Esophagus muscularis mucosa (tissue), 4 donors: ENCODE measurements around the gene SPINT2. TPM values are rescaled to one million over a fixed set of nuclear protein-coding genes. Genes with fewer than 3 reads are reported as not detected.

Experiments
- DNase-seq: peaks from one replicate; pipeline ENCODE4 v3.0.0-alpha.2; 2017; ENCODE audit errors: extremely low spot score
- H3K27ac ChIP-seq, 4 donors: fragments of 200-600 bp; sonication (generic); replicated peaks in 1 of 4; 1 replicate in 3 of 4; 2 replicates in 1 of 4; pipeline ENCODE4 v1.5.1; 2016 to 2019; ENCODE audit warnings: mild to moderate bottlenecking in 1 of 4
- H3K27me3 ChIP-seq, 4 donors: fragments of 200-600 bp; sonication (generic); one replicate each; pipeline versions ENCODE4 v1.5.1 to v1.6.0; 2016 to 2019
- H3K36me3 ChIP-seq, 4 donors: fragments of 200-600 bp; sonication (generic); one replicate each; pipeline ENCODE4 v1.5.1; 2016 to 2019
- H3K4me1 ChIP-seq, 4 donors: fragments of 200-600 bp; sonication (generic); one replicate each; pipeline ENCODE4 v1.5.1; 2016 to 2019
- H3K4me3 ChIP-seq, 4 donors: fragments of 200-600 bp; sonication (generic); 1 replicate in 2 of 4; 2 replicates in 2 of 4; pipeline ENCODE4 v1.5.1; 2016 to 2019; ENCODE audit warnings: mild to moderate bottlenecking in 4 of 4, moderate library complexity in 1 of 4
- H3K9me3 ChIP-seq, 4 donors: fragments of 200-600 bp; sonication (generic); 1 replicate in 3 of 4; 2 replicates in 1 of 4; pipeline ENCODE4 v1.5.1; 2016 to 2019
- CTCF ChIP-seq, 3 experiments: fragments of 200-600 bp in 2 of 3; fragments of 450-650 bp in 1 of 3; sonication (generic) in 2 of 3; IDR thresholded peaks; one replicate each; pipeline ENCODE4 v1.5.1; 2017 to 2019; ENCODE audit warnings: antibody characterized with exemption in 3 of 3, mild to moderate bottlenecking in 2 of 3, moderate library complexity in 1 of 3
- EP300 ChIP-seq: sonication (generic); formaldehyde crosslinking; IDR thresholded peaks from one replicate; pipeline ENCODE4 v1.6.1; 2017; ENCODE audit warnings: antibody characterized with exemption
- POLR2A ChIP-seq: fragments of 450-650 bp; IDR thresholded peaks from one replicate; pipeline ENCODE4 v1.6.1; 2017; ENCODE audit warnings: antibody characterized with exemption, moderate library complexity, mild to moderate bottlenecking, low read depth
- POLR2AphosphoS5 ChIP-seq, 2 donors: sonication (generic); formaldehyde crosslinking; IDR thresholded peaks; one replicate each; pipeline ENCODE4 v1.6.1; 2017; ENCODE audit warnings: antibody characterized with exemption in 2 of 2
- WGBS: methylation state at CpG from one replicate; pipeline ENCODE4 v1.1.5; 2018; 5-methylcytosine and 5-hydroxymethylcytosine counted together
- intact Hi-C: fragments of 100-400 bp; cut with DNase I; formaldehyde crosslinking; loops from one replicate; pipeline ENCODE4 v1.15.1; 2023
- total RNA-seq, 4 donors: library from RNA; depleted of rRNA; stranded (reverse); fragments of >200 nt; gene quantifications; one replicate each; pipeline versions ENCODE4 v1.1.0 to v1.2.1, GENCODE V29; 2016

The SPINT2 gene
- total RNA-seq, 4 donors from 2014 or later = 5.0 to 13.4 (median 11.4) TPM

- no peak for DNase-seq
- TF ChIP-seq EP300 (no peak), POLR2AphosphoS5 (IDR thresholded peaks at IDR 0.05) (no peak), CTCF (IDR thresholded peaks at IDR 0.05) (no peak), POLR2A (no peak)
- H3K9me3 ChIP-seq = no peaks in the 10 kb centered on the region
- no peak overlapping the region for H3K27ac ChIP-seq
- WGBS = 89% methylated on average over 7 of the region's 7 CpGs
- intact Hi-C loops = no loop called here
- H3K4me3 ChIP-seq = no peak overlapping the region
- H3K27me3 ChIP-seq = no peaks in the 10 kb centered on the region
- peaks cover 18 to 29% (median 21%) of the 10 kb centered on the region in 4 donors for H3K4me1 ChIP-seq
- no peaks in the 10 kb centered on the region for H3K36me3 ChIP-seq
These were observed 17.6 kb downstream of the SPINT2 start for GRCh38 chr19:38281811-38282566.

- Histone ChIP-seq H3K27ac (no peak overlapping the region), H3K9me3 (no peaks in the 10 kb centered on the region), H3K4me3 (no peak overlapping the region), H3K4me1 (peaks cover 6 to 20% (median 8%) of the 10 kb centered on the region in 4 donors), H3K36me3 (no peaks in the 10 kb centered on the region), H3K27me3 (no peaks in the 10 kb centered on the region)
- 90% methylated on average over 8 of the region's 8 CpGs for WGBS
- TF ChIP-seq EP300 (no peak), CTCF (IDR thresholded peaks at IDR 0.05) (no peak)
- intact Hi-C loops = no loop called here
- DNase-seq = no peak
These were observed 18.9 kb downstream of the SPINT2 start for GRCh38 chr19:38283271-38283670.

GRCh38 chr19:38284422-38284821 is 20.0 kb downstream of the SPINT2 start:
- no peak for DNase-seq
- Histone ChIP-seq H3K36me3 (no peaks in the 10 kb centered on the region), H3K4me3 (no peak overlapping the region), H3K27ac (no peak overlapping the region), H3K9me3 (no peaks in the 10 kb centered on the region), H3K4me1 (peaks cover 0 to 9% (median 0%) of the 10 kb centered on the region in 4 donors), H3K27me3 (no peaks in the 10 kb centered on the region)
- intact Hi-C loops = no loop called here
- 60% methylated on average over 7 of the region's 7 CpGs for WGBS
- TF ChIP-seq CTCF (IDR thresholded peaks at IDR 0.05) (no peak), POLR2A (no peak)

GRCh38 chr19:38285567-38285966 is 21.2 kb downstream of the SPINT2 start:
- WGBS = 94% methylated on average over 5 of the region's 5 CpGs

More at GRCh38 chr19:38285567-38285966, 21.2 kb downstream of the SPINT2 start:
- H3K4me1 ChIP-seq = peaks cover 3 to 6% (median 5%) of the 10 kb centered on the region in 4 donors
- H3K27me3 ChIP-seq = no peaks in the 10 kb centered on the region
- H3K36me3 ChIP-seq = peaks cover 0 to 10% (median 0%) of the 10 kb centered on the region in 4 donors
- no peak overlapping the region for H3K4me3 ChIP-seq
- no peaks in the 10 kb centered on the region for H3K9me3 ChIP-seq
- DNase-seq = no peak
- intact Hi-C loops = no loop called here
- no peak for TF ChIP-seq CTCF (IDR thresholded peaks at IDR 0.05)
- no peak for TF ChIP-seq POLR2A
- TF ChIP-seq POLR2AphosphoS5 (IDR thresholded peaks at IDR 0.05) = no peak
- TF ChIP-seq EP300 = no peak
- H3K27ac ChIP-seq = no peak overlapping the region
